Activated CD4-positive, CD25-positive, alpha-beta regulatory T cell treated with anti-CD3 and anti-CD28 coated beads, Interleukin-2, amount 50 U/mL, for 24 hours (primary cell): Measurements from ENCODE around the gene PRKACG.
"Not testable (repeated sequence)": the region's sequence is repeated elsewhere in the genome, so short reads cannot be mapped to it uniquely, and the experiment has no call there.

Experiments used
- ATAC-seq, 2 donors: fragments of 150-1000 bp; cut with Tn5 transposase; one replicate each; pipeline ENCODE4 v1.10.0; 2021; ENCODE audit warnings: mild to moderate bottlenecking in 1 of 2, moderate library complexity in 1 of 2

Gene PRKACG

DNA sequence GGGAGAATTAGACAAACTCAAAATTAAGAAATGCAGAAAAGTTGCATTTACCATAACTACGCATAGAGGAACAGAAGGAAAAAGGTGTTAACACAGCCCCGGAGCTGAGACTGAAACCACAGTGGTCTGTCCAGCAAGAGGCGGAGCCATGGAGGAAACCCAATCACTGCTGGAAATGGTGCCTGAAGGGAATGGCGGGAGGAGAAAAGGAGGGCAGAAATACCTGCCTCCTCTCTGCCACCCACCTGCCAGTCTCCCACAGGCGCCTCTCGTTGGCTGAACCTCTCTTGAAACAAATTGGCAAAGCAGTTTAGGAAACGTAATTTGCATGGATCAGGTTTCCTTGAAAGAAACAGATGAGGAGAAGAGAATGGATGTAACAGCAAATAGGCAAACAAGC lies 9.7 kb upstream of the PRKACG start:
- no peak for ATAC-seq

DNA sequence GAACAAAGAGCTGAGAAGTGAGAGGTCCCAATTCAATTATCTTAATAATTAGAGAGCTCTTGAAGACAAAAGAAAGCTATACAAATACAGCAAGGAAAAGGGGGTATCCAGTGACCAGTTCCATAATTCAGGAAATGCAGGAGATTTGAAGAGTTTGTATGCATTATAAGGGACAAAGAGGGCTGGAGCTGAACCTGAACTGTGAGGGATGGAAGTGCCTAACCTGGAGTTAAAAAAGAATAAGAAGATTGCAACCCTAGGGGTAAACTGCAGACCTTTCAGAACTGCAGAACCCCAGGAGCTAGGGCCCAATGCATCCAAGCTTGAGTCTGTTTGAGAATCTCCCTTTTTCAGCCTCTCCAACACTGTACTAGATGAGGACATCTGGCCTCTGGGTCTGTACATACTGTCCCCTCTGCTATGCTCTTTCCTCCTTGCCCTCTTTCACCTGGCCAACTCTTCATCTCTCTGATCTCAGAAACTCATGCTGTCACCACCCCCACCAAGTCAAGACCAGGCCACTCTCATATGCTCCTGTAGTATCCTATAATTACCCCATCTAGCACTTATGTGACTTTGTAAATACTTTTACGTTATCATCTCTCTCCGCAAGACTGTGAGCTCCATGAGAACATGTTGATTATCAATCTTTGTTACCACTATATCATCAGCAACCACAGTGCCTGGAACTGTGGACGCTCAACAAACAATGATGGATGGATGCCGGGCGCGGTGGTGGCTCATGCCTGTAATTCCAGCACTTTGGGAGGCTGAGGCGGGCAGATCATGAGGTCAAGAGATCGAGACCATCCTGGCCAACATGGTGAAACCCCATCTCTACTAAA lies 6.6 kb upstream of the PRKACG start:
- no peak for ATAC-seq

GRCh38 chr9:69019808-69020207 lies 5.9 kb upstream of the PRKACG start:
- ATAC-seq = peak; percentile 60 to 76

- no peak for ATAC-seq
Observed at GRCh38 chr9:69018737-69019136, 4.8 kb upstream of the PRKACG start.

DNA sequence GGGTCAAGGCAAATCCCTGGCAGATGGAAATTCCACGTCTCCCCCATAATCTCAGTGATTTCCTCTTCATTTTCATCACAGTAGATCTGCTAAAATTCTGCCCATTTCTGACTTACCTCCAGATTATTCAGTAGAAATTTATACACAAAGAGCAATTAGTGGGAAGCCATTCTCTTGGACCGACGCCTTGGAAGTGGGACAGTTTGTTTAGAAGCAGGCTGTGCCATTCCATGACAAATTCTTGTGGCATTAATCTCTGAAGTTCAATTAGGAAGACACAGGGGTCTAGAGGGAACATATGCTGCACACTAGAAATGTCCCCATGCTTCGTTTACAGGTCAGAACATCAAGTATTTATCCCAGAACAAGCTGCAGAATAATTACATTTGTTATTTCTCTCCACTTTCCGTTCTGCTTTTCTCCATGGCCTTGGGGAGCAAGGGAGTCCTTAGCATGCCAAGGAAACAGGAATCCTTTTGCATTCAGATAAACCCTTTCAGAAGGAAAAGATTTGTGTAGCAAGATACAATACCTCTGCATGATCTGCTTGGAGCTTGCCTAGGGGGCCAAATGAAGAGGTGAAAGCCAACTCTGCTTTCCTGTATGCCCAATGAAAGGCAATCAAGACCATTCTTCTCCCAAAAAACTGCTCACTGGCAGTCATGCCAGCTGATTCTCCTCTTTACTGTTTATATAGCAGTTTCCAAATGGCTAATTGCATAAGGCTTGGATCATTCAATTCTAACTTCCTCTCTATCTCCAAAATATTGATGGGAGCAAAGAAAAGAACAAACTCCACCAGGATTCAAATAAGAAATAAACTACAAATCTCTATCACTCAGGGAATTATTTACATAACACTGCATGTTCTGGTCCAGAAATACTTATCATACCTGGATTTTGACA lies 2.5 kb upstream of the PRKACG start:
- no peak for ATAC-seq

DNA sequence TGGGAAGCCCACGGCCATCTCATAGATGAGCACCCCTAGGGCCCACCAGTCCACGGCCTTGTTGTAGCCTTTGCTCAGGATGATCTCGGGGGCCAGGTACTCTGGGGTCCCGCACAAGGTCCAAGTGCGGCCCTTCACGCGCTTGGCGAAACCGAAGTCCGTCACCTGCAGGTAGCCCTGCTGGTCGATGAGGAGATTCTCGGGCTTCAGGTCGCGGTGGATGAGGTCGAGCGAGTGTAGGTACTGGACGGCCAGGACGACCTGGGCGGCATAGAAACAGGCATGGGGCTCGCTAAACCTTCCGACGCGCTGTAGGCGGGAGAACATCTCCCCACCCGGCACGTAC lies 558 bp downstream of the PRKACG start:
- ATAC-seq = no peak

DNA sequence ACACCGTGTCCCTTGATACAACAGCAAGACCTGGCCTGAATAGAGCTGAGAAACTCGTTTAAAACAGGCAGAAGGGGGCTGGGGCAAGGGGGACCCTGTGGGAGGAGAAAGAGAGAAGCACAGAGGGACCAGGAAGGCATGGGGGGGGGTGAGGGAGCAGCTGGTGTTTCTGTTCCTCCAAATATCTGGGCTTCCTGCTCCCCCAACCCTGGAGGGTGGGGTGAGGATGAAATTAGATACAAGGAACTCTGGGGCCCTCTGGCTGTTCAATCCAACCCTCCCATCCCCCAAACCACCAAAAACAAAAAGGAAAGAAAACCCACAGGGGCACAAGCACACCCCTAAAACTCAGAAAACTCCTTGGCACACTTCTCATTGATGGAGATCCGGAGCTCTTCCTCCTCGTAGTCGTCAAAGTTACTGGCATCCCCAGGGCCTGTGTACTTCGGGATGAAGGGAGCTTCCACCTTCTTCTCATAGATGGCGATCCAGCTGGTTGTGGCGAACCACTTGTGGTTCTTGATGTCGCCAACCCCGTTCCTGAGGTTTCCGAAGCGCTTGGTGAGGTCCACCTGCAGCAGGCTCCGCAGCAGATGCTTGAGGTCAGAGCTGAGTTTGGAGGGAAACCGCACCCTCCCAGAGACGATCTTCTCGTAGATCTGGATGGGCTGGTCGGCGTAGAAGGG lies 1.1 kb downstream of the PRKACG start:
- ATAC-seq = no peak

DNA sequence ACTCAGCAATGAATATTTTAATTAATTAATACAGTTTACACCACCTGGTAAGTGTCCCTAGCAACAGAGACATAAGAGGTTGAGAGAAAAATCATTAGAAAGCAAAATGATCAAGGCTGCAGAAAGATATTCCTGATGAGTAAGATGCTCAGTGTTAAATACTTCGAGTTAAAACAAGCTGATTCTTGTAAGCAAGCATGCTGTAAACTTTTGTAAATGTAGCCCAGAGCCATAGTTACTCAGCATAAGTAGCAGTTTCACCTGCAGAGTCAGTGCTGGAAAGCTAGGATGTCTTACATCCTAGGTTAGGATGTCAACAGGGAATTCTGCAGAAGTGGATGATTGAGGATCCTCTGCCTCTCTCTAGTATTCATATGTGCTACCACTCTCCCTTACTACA lies 4.2 kb downstream of the PRKACG start:
- ATAC-seq = no peak

DNA sequence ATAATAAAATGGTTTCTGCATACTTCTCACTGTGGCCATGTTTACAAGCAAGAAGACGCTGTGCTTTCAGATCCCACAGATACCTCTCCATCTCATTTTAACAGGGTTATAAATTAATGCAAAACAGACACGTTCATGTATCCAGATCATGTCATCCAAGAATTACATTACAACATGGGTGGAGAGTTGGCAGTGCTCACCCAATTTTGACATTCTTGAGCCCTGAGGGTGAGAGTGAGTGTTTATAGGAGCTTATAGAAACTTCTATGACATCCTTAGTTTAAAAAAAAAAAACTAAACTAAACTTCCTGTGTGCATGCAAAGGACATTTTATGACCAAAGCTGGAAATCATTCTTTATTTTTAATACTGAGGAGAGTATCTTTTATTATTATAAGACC lies 9.1 kb downstream of the PRKACG start:
- ATAC-seq = no peak

DNA sequence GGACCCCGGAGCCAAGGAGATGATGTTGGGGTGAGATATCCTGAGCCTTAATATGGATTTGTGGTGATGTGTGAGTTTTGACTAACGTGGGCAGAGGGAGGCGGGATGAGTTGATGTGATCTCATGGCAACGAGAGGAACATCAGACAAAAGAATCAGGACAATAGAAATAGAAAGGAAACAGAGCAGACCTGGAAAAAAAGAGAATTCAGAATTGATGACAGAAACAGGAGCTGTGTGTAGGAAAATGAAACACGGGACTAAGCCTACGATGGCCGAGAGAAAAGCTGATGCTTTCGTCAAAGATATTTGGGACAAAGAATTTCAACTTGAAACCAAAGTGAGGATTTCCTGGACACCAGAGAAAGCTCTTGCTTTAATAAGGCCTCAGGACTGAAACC lies 10.9 kb downstream of the PRKACG start:
- no peak for ATAC-seq

GRCh38 chr9:69001921-69002320 lies 12.0 kb downstream of the PRKACG start:
- ATAC-seq = no peak

DNA sequence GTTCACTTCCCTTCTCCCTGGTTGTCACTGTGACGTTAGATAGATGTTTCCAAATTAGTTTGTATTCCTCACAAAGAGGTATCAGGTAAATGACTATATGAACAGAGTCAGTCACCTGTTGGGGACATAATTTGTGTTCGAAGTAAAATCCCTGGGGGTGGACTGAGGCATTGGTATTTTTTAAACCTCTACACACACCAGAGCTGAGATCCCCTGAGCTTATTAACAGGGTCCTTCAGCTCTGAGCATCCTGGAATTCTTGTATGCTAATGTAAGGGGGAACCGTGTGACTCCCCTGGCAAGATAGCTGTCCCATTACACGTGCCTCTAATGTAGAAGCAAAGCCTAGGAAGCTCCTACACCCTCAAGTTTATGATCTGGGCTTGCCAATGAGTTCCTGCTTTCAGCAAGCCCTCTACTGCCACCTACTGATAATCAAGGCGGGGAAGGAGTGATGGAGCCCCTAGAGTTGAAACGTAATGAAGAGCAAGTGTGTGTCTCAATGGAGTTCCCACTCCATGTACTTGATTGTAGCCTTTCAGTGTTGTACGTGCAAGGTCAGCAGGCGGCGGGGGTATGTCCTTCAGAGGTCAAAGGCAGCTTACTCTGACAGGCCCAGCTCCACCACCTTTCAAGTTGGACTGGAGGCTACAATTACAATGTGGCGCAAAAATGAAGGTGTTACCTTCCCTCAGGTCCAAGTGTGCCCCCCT lies 14.4 kb downstream of the PRKACG start:
- peak; percentile 94 to 96 for ATAC-seq

GRCh38 chr9:68998812-68999211 lies 15.1 kb downstream of the PRKACG start:
- no peak for ATAC-seq

GRCh38 chr9:68998385-68998784 lies 15.5 kb downstream of the PRKACG start:
- ATAC-seq = no peak

- no peak for ATAC-seq
Observed at GRCh38 chr9:68997666-68998065, 16.2 kb downstream of the PRKACG start.

DNA sequence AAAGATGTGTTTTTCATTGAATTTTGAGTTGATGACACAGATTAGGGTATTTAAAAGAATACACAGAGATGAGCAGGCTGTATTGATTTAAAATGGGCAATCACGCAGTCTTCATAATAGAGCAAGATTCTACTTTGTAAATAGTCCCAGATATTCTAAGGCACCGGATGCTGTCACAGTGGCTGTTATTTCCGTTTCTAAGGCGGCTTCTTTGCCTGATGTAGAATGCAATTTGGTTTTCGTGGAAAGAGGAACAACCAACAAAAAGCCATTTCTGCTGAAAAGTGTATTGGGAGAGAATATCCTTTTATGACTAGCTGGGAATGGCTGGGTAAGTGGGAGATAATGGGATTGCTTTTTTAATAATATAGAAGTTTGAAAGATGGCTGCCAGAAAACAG lies 17.5 kb downstream of the PRKACG start:
- ATAC-seq = peak in 1 of 2 donors; percentile 16

- no peak for ATAC-seq
Observed at GRCh38 chr9:68995776-68996175, 18.1 kb downstream of the PRKACG start.

DNA sequence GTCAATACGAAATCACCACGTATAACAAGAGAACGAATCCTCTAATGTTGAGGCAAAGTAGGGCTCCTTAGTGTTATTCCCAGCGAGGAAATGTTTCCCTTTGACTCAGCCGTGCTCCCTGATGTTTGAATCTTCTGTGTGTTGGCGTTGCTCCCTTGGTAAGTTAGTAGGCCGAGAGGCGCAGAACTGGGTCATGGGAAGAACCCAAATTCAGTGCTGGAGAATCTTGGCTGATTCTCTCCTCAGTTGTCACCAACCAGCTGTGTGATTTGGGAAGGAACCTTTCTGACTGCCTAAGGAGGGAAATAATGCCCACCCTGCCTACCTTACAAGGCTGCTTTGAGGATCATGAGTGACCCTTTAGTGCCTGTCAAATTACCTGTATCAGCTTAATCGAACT lies 22.5 kb downstream of the PRKACG start:
- no peak for ATAC-seq

DNA sequence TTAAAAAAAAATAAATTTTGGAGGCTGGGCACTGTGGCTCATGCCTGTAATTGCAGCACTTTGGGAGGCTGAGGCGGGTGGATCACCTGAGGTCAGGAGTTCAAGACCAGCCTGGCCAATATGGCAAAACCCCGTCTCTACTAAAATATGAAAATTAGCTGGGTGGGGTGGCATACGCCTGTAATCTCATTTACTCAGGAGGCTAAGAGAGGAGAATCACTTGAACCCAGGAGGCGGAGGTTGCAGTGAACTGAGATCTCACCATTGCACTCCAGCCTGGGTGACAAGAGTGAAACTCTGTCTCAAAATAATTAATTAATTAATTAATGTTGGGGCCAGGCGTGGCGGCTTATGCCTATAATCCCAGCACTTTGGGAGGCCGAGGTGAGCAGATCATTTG lies 27.0 kb downstream of the PRKACG start:
- ATAC-seq = not testable (repeated sequence)

- ATAC-seq = no peak
Observed at GRCh38 chr9:68983522-68984424, 30.1 kb downstream of the PRKACG start.

DNA sequence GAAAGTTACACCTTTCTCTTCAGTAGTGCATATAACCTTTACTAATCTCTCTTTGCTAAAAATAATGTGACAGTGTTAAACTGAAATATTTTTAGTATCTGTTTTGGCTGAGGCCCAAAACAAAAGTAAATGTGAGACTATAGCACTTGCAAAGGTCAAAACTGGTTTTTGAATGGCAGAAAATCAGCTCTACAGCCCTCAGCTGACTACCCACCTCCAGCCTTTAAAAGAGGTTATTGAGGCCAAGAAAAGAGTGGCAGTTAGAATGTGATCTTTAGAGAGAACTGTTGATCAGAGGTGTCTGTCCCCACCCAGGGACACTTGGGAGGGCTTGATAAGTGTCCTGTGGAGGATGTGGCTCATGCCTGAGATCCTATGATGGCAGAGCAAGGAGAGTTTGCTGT lies 30.9 kb downstream of the PRKACG start:
- ATAC-seq = no peak

GRCh38 chr9:68981789-68982188 lies 32.1 kb downstream of the PRKACG start:
- no peak for ATAC-seq
